Endometrial microvascular endothelial cells (primary cell): ENCODE measurements around the gene MYO18B. TPM values are rescaled to one million over a fixed set of nuclear protein-coding genes. Genes with fewer than 3 reads are reported as not detected.

Source experiments
- in situ Hi-C: cut with HindIII; loops from 2 replicates; pipeline ENCODE4 v1.10.0; 2017; ENCODE audit warnings: low sequenced_read_pairs, low pct_unique_long_range_greater_than_20kb; ENCODE audit errors: inconsistent ontology term
- total RNA-seq: library from RNA; depleted of rRNA; stranded (reverse); fragments of >200 nt; gene quantifications from one replicate; pipeline ENCODE4 v1.2.3, GENCODE V29; 2015; ENCODE audit errors: inconsistent ontology term

The MYO18B gene
- total RNA-seq, 1 donor from 2014 or later = not detected

DNA sequence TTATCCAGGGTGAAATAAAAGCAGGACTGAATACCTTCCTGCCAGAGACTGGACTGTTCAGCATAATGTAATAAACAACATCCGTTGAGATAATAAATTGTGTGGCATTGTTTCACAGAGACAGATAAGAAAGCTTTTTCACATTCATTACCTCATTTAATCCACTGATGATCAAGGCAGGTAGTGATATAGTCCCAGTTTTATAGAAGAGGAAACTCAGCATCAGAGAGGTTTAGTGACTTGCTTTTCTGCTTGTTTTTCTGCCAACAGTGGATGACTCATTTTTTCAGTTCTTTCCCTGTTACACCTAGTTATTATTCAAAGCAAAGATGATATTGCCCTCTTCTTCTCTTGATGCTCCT is 4.0 kb downstream of the MYO18B start:
- in situ Hi-C loops = no loop called here

GRCh38 chr22:25747245-25747944 is 5.4 kb downstream of the MYO18B start:
- in situ Hi-C loops = no loop called here

DNA sequence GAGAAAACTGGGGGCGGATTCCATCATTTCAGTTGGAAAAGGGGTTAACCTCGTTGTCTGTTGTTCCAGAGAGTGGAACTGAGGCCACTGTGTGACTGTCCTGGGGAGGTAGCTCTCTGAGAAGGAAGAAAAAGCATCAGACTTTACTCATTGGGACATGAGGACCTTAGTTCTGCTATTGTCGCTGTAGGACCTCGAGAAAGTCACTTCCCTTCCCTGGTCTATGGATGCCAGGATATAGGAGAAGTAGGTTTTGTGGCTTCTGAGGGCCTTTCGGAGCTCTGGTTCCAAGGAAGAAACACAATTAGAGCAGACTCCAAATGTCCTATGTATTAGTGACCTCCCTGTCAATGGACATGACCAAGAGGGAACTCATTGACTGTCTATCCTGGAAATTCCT is 6.2 kb downstream of the MYO18B start:
- in situ Hi-C loops = no loop called here

DNA sequence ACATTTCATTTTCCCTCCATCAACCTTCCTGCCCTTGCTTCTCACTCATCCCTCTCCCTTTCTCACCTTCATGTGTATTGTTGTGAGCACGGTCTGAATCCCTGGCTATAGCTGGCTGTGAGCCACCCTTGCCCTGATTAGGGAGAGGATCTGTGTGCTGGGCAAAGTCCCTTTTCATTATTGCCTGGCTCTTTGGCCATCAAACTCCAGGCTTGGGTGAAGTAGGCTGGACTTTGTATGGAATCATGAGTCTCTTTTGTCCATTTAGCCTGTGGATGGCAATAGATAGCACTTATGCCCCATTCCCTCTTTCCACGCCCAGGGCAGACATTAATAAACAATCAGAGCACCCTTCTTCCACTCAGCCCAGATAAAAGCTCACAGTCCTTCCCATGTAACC is 6.7 kb downstream of the MYO18B start:
- in situ Hi-C loops = no loop called here

GRCh38 chr22:25749420-25750169 is 7.6 kb downstream of the MYO18B start:
- in situ Hi-C loops = no loop called here

DNA sequence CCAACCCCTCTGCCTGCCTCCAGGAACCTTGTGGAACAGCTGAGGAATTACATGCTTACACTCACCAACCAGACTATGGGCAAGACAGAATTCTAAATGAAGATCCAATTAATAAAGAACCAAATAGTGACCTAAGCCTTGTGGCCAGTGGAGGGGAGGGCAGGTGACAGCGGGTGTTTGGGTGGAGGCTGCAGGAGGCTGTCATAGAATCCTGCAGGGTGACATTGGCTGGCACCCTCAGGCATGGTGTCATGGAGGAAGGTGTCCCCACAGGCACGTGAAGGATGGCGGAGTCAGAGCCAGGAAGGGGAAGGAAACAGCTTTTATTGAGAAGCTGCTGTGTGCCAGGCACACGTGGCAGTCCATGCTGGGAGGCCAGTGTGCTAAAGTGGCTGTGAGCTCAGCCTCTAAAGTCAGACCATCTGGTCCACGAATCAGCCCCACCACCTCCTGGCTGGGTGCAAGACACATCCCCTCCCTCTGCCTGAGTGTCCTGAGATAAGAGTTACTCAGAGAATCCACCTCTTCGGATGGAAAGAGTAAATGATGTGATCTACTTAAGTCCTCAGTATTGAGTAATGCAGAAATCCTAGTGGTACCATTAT is 8.7 kb downstream of the MYO18B start:
- in situ Hi-C loops = no loop called here

- in situ Hi-C loops = no loop called here
Observed at GRCh38 chr22:25751174-25751581, 9.2 kb downstream of the MYO18B start.

DNA sequence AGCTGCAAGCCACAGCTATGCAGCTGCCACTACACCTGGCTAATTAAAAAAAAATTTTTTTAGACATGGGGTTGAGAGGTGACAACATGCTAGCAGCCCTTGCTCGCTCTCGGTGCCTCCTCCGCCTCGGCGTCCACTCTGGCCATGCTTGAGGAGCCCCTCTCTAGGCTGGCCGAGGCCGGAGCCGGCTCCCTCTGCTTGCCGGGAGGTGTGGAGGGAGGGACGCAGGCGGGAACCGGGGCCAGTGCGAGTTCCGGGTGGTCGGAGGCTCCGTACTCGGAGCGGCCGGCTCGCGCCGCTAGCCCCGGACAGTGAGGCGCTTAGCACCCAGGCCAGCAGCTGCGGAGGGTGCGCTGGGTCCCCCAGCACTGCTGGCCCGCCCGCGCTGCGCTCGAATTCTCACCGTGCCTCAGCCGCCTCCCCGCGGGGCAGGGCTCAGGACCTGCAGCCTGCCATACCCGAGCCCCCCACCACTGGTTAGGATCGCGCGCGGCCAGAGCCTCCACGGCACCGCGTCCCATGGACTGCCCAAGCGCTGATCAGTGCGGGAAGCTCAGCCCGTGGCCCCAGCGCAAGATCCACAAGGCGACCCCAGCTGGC is 10.7 kb downstream of the MYO18B start:
- in situ Hi-C loops = no loop called here

GRCh38 chr22:25753252-25753651 is 11.3 kb downstream of the MYO18B start:
- in situ Hi-C loops = no loop called here

DNA sequence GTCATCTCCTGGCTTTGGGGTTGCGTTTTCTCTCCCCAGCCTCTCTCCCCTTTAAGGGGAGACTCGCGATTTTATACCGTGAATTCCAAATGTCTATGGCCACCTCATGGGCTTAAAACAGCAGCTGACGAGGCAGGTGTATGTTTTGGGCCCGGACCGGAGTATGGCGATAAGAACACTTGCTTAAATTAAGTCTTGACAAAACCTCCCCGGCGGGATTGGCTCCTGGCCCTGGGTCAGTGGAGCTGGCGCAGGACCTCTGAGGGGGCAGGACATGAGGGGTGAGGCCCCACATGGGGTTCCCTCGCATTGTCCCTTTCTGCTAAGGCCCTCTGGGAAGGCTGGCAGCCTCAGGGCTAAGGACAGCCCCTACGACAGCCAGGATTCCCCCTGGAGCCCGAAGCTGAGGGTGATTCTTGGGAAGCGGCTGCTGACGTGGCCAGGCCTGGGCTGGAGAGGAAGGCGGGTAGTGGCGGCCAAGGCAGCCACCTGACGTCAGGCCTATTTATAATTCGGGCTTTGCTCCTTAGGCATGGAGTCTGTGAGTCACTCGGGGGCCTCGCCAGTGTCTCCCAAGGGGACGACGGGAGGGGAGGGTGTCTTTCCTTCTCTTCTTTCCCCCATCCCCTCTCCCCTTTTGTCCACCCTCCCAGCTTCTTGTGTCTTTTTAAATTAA is 12.7 kb downstream of the MYO18B start:
- in situ Hi-C loops = no loop called here

GRCh38 chr22:25757686-25758085 is 15.7 kb downstream of the MYO18B start:
- in situ Hi-C loops = no loop called here

- in situ Hi-C loops = no loop called here
Observed at GRCh38 chr22:25758316-25758715, 16.3 kb downstream of the MYO18B start.

- in situ Hi-C loops = no loop called here
Observed at GRCh38 chr22:25759825-25760231, 17.8 kb downstream of the MYO18B start.

DNA sequence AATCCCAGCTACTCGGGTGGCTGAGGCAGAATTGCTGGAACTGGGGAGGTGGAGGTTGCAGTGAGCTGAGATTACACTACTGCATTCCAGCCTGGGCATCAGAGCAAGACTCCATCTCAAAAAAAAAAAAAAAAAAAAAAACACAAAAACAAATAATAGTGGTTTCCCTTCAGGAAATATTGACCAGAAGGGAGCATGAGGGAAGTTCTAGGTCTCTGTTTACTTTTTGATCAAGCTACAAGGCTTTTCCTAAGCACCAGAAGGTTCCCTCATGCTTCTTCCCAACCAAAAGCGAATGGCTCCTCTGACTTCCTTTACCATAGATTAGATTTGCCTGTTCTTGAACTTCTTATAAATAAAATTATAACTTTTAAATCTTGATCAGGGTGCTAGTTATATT is 18.3 kb downstream of the MYO18B start:
- in situ Hi-C loops = no loop called here

- in situ Hi-C loops = no loop called here
Observed at GRCh38 chr22:25760848-25761595, 19.0 kb downstream of the MYO18B start.

- in situ Hi-C loops = no loop called here
Observed at GRCh38 chr22:25762147-25762546, 20.2 kb downstream of the MYO18B start.

DNA sequence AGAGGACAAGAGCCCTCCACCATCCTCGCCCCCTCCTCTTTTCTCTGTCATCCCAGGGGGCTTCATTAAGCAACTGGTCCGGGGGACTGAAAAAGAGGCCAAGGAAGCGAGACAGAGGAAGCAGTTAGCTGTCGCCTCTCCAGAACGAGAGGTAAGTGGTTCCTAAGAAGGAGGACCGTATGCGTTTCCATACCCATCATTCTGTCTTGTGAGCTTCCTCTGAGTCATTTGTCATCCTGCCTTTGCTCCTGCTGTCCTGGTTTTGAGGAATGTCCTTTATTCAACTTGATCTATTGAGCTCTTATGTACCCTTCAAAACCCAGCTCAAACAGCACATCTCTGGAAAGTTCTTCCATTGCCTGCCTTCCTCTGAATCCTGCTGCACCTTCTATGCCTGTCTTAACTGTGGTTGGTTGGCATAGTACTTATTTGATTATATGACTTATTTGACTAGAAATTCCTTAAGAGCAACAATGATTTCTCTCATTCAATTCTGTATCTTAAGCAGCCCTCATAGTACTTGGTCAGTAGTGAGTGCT is 21.3 kb downstream of the MYO18B start:
- in situ Hi-C loops = no loop called here

GRCh38 chr22:25764270-25765015 is 22.5 kb downstream of the MYO18B start:
- in situ Hi-C loops = no loop called here
